Esophagus mucosa (tissue), 1 donor: ENCODE measurements around the gene XRN1. TPM values are rescaled to one million over a fixed set of nuclear protein-coding genes. Genes with fewer than 3 reads are reported as not detected.

Source experiments
- ATAC-seq: fragments of 200-7000 bp; cut with Tn5 transposase; one replicate; pipeline ENCODE4 v1.9.1; 2020
- total RNA-seq: library from RNA; stranded (reverse); gene quantifications from one replicate; pipeline ENCODE4 v1.2.4, GENCODE V29; 2023
- donor health status: DM: yes; HTN: yes; CAD: no.

The XRN1 gene
- total RNA-seq, 1 donor from 2014 or later = 32.6 TPM

DNA sequence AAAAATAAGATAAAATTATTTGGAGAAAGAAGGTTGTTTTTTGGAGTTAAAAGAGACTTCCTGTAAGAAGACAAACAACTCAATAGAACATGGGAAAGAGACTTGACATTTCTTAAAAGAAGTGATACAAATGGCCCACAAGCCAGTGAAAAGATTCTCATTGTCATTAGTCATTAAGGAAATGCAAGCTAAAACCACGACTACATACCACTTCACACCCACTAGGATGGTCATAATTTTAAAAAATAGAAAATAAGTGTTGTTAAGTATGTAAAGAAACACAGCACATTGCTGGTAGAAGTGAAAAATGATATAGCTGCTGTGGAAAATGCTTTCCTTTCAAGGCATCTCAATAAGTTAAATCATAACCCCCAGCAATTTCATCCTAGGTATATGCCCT is 178.1 kb downstream of the XRN1 start:
- no peak for ATAC-seq

DNA sequence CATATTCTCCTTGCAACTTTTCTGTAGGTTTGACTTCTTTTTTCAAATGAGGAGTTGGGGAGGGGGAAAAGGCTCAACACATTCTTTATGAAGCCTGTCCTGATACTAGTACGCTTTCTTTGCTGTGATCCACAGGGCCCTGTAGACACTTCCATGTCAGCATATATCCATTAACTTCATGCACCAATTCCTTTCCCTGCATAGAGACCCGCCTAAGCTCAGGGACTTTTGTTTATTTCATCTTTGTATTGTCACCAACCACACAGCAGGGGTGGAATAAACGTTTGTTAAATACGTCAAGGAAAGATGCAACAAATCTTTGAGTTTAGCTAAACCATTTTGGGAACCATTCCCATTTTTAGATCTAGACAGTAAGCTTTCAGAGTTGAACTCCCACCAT is 179.4 kb downstream of the XRN1 start:
- no peak for ATAC-seq

GRCh38 chr3:142267269-142267668 is 180.6 kb downstream of the XRN1 start:
- no peak for ATAC-seq

- no peak for ATAC-seq
Measured at GRCh38 chr3:142263112-142263511, 184.7 kb downstream of the XRN1 start.

DNA sequence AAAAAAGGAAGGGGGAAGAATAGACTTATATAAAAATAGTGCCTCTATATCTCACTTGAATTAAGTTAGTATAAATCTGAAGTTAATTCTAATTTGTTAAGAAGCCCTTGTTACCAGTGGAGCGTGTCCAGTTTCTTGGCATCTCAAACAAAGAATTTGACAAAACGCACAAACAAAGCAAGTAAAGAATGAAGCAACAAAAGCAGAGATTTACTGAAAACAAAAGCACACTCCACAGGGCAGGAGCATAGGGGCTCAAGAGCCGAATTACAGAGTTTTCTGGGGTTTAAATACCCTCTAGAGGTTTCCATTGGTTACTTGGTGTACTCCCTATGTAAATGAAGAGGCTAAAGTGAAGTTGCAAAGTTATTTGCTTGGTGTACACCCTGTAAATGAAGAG is 188.5 kb downstream of the XRN1 start:
- no peak for ATAC-seq

DNA sequence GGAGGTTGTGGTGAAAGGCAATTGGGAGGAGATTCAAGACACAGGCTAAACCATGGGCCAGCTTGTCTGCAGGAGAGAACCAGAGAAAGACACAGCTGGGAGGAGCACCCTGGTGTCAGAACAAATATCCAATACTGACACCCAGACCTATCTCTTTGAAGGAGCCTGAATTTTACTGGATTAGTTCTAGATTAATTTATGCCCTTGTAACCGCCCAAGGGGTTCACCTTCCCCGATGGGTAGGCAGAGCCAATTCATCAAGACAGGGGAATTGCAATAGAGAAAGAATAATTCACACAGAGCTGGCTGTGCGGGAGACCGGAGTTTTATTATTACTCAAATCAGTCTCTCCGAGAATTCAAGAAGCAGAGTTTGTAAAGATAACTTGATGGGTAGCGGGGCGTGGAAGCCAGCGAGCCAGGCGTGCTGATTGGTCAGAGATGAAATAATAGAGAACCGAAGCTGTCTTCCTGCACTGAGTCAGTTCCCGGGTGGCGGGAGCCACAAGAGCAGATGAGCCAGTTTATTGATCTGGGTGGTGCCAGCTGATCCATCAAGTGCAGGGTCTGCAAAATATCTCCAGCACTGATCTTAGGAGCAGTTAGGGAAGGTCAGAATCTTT is 191.0 kb downstream of the XRN1 start:
- no peak for ATAC-seq

Other genes with a start within 250 kb of the XRN1 start
- 12.1 TPM for gene GK5, start 222.5 kb downstream of the XRN1 start, total RNA-seq
- gene ATR, start 130.7 kb upstream of the XRN1 start, total RNA-seq = 15.5 TPM
- gene PLS1, start 148.4 kb upstream of the XRN1 start, total RNA-seq = 12.5 TPM